ENCODE data around the gene GALNT8. TPM values are rescaled to one million over a fixed set of nuclear protein-coding genes. Genes with fewer than 3 reads are reported as not detected.
A peak's percentile ranks its signal among the peaks of the same experiment; 100 is the strongest.

GALNT8 gene
- total and polyA plus RNA-seq, 2 donors (not counting 1 experiment from before 2014, with no cell fraction given) = 0.30 to 1.3 TPM

DNA sequence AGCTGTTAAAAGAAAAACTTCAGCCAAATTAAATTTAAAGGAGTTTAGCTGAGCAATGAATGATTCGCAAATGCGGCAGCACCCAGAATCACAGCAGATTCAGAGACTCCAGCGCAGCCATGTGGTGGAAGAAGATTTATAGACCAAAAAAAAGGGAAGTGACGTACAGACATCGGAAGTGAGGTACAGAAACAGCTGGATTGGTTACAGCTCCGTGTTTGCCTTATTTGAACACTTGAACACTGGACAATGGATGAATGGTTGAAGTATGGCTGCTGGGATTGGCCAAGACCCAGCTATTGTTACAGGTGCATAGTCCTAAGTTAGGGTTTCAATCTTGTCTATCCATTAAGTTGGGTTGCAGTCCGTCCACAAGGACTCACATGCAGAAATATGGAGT lies 42.6 kb downstream of the GALNT8 start:
- TF ChIP-seq, protein P1, sequence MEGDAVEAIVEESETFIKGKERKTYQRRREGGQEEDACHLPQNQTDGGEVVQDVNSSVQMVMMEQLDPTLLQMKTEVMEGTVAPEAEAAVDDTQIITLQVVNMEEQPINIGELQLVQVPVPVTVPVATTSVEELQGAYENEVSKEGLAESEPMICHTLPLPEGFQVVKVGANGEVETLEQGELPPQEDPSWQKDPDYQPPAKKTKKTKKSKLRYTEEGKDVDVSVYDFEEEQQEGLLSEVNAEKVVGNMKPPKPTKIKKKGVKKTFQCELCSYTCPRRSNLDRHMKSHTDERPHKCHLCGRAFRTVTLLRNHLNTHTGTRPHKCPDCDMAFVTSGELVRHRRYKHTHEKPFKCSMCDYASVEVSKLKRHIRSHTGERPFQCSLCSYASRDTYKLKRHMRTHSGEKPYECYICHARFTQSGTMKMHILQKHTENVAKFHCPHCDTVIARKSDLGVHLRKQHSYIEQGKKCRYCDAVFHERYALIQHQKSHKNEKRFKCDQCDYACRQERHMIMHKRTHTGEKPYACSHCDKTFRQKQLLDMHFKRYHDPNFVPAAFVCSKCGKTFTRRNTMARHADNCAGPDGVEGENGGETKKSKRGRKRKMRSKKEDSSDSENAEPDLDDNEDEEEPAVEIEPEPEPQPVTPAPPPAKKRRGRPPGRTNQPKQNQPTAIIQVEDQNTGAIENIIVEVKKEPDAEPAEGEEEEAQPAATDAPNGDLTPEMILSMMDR (IDR thresholded peaks at IDR 0.05) = no peak
- no peak for TF ChIP-seq EZH2 (IDR thresholded peaks at IDR 0.05; ENCODE audit: borderline replicate concordance, insufficient read depth, low read depth, low read length, poor library complexity, severe bottlenecking)
- Histone ChIP-seq H3K4me1 (ENCODE audit: control insufficient read depth in 2 of 2, insufficient read depth in 2 of 2, low read length in 2 of 2) (no peaks in the 10 kb centered on the region), H3K36me3 (replicated peaks in 1 of 2; ENCODE audit: control extremely low read depth in 1 of 2, control insufficient read depth in 1 of 2, extremely low read depth in 1 of 2, insufficient read depth in 2 of 2, low read length in 1 of 2) (no peaks in the 10 kb centered on the region), H3K4me2 (replicated peaks; ENCODE audit: low read depth, low read length, poor library complexity, severe bottlenecking) (no peak overlapping the region), H4K20me1 (ENCODE audit: control insufficient read depth, insufficient read depth, low read length, poor library complexity, severe bottlenecking) (no peaks in the 10 kb centered on the region), H3K27me3 (replicated peaks in 1 of 4; ENCODE audit: control extremely low read depth in 1 of 4, control insufficient read depth in 3 of 4, insufficient read depth in 4 of 4, low read length in 3 of 4) (peaks cover 0 to 3% (median 0%) of the 10 kb centered on the region in 4 experiments), H2AFZ (ENCODE audit: insufficient read depth, low read depth, low read length, poor library complexity, severe bottlenecking) (peak overlapping the region; percentile 45), H3K27ac (ENCODE audit: low read length in 2 of 2) (no peak overlapping the region), H3K9me3 (ENCODE audit: control extremely low read depth in 1 of 3, control insufficient read depth in 2 of 3, insufficient read depth in 1 of 3, low read length in 2 of 3) (peaks cover 0 to 2% (median 0%) of the 10 kb centered on the region in 3 donors), H3K79me2 (ENCODE audit: control insufficient read depth, insufficient read depth, low read length) (no peaks in the 10 kb centered on the region), H3K4me3 (ENCODE audit: control extremely low read depth in 1 of 5, extremely low read depth in 1 of 5, insufficient read depth in 1 of 5, low read depth in 2 of 5, low read length in 4 of 5) (no peak overlapping the region), H3K9ac (ENCODE audit: low read length) (no peak overlapping the region)
- Mint-ChIP-seq H3K4me3 (no peak overlapping the region), H3K9me3 (ENCODE audit: insufficient read depth) (no peaks in the 10 kb centered on the region), H3K27me3 (peaks cover 14% of the 10 kb centered on the region), H3K27ac (no peak overlapping the region), H3K4me1 (peaks cover 2% of the 10 kb centered on the region)
- ChIA-PET CTCF (interaction anchor here (0.6 kb wide), 1 partner anchor 450 kb away, joined by 4 read pairs; no protein-coding TSS in a partner anchor), POLR2A (no interaction called here)
- WGBS (ENCODE audit: insufficient coverage) = 48% methylated on average over 7 of the region's 7 CpGs
- peak; percentile 10 for DNase-seq
- intact Hi-C loops (cut with micrococcal nuclease) = no loop called here
- ATAC-seq (ENCODE audit: low read depth) = no peak

DNA sequence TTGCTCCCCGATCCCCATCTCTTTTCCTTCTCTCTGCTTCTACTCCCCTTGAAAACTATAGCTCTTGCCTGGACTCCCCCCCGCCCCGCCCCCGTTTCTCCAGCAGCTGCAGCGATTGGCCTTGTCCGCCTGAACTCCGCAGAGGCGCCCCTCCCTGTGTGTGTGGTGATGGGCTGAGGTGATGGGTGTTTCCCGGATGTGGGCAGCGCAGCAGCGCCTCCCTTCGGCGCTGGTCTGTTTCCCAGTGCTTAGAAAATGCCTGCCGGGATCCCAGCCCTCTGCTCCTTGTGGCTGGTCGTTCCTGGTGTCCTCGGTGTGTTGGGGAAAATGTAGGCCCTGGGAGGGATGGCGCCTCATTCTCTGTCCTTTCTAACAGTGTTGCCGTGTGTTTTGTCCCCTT lies 43.3 kb downstream of the GALNT8 start:
- Mint-ChIP-seq H3K9me3 (ENCODE audit: insufficient read depth) (no peaks in the 10 kb centered on the region), H3K27me3 (peaks cover 14% of the 10 kb centered on the region), H3K27ac (no peak overlapping the region), H3K4me1 (peaks cover 2% of the 10 kb centered on the region), H3K4me3 (no peak overlapping the region)
- H3K27me3 ChIP-seq (replicated peaks in 1 of 4; ENCODE audit: control extremely low read depth in 1 of 4, control insufficient read depth in 3 of 4, insufficient read depth in 4 of 4, low read length in 3 of 4) = peaks cover 0 to 3% (median 0%) of the 10 kb centered on the region in 4 experiments
- no peaks in the 10 kb centered on the region for H4K20me1 ChIP-seq (ENCODE audit: control insufficient read depth, insufficient read depth, low read length, poor library complexity, severe bottlenecking)
- peaks cover 0 to 2% (median 0%) of the 10 kb centered on the region in 3 donors for H3K9me3 ChIP-seq (ENCODE audit: control extremely low read depth in 1 of 3, control insufficient read depth in 2 of 3, insufficient read depth in 1 of 3, low read length in 2 of 3)
- ATAC-seq (ENCODE audit: low read depth) = no peak
- H3K9ac ChIP-seq (ENCODE audit: low read length) = no peak overlapping the region
- intact Hi-C loops (cut with micrococcal nuclease) = no loop called here
- CTCF ChIA-PET = no interaction called here
- DNase-seq = no peak
- WGBS (ENCODE audit: insufficient coverage) = 87% methylated on average over 10 of the region's 18 CpGs
- no peak overlapping the region for H2AFZ ChIP-seq (ENCODE audit: insufficient read depth, low read depth, low read length, poor library complexity, severe bottlenecking)
- POLR2A ChIA-PET = no interaction called here
- TF ChIP-seq, protein P1 (IDR thresholded peaks at IDR 0.05) = no peak
- TF ChIP-seq EZH2 (IDR thresholded peaks at IDR 0.05; ENCODE audit: borderline replicate concordance, insufficient read depth, low read depth, low read length, poor library complexity, severe bottlenecking) = no peak
- H3K4me2 ChIP-seq (replicated peaks; ENCODE audit: low read depth, low read length, poor library complexity, severe bottlenecking) = no peak overlapping the region
- no peaks in the 10 kb centered on the region for H3K4me1 ChIP-seq (ENCODE audit: control insufficient read depth in 2 of 2, insufficient read depth in 2 of 2, low read length in 2 of 2)
- no peaks in the 10 kb centered on the region for H3K79me2 ChIP-seq (ENCODE audit: control insufficient read depth, insufficient read depth, low read length)
- H3K27ac ChIP-seq (ENCODE audit: low read length in 2 of 2) = no peak overlapping the region
- no peak overlapping the region for H3K4me3 ChIP-seq (ENCODE audit: control extremely low read depth in 1 of 5, extremely low read depth in 1 of 5, insufficient read depth in 1 of 5, low read depth in 2 of 5, low read length in 4 of 5)
- H3K36me3 ChIP-seq (replicated peaks in 1 of 2; ENCODE audit: control extremely low read depth in 1 of 2, control insufficient read depth in 1 of 2, extremely low read depth in 1 of 2, insufficient read depth in 2 of 2, low read length in 1 of 2) = no peaks in the 10 kb centered on the region

Data from B cell (primary cell).